ENCODE results near the gene PTPRM. TPM values are rescaled to one million over a fixed set of nuclear protein-coding genes. Genes with fewer than 3 reads are reported as not detected.
A peak's percentile ranks its signal among the peaks of the same experiment; 100 is the strongest.

The PTPRM gene
- total RNA-seq, 1 donor from 2014 or later, result 13.9 TPM

GRCh38 chr18:8212896-8213780 is 646.0 kb downstream of the PTPRM start:
- Mint-ChIP-seq H3K9me3 (no peaks in the 10 kb centered on the region), H3K4me1 (peaks cover 11% of the 10 kb centered on the region), H3K27me3 (ENCODE audit: insufficient read depth, low read depth) (peaks cover 4% of the 10 kb centered on the region), H3K27ac (no peak overlapping the region), H3K4me3 (no peak overlapping the region), H3K36me3 (peaks cover 7% of the 10 kb centered on the region)
- Histone ChIP-seq H3K9me3 (ENCODE audit: low read depth) (no peaks in the 10 kb centered on the region), H3K79me2 (ENCODE audit: low read depth) (no peaks in the 10 kb centered on the region), H3K4me3 (no peak overlapping the region), H3K36me3 (no peaks in the 10 kb centered on the region), H3K27ac (no peak overlapping the region), H3K4me2 (no peak overlapping the region), H3K4me1 (peaks cover 17% of the 10 kb centered on the region), H3K27me3 (peaks cover 14% of the 10 kb centered on the region), H3K9ac (no peak overlapping the region), H4K20me1 (ENCODE audit: low read depth) (no peaks in the 10 kb centered on the region), H3F3A (ENCODE audit: low read depth) (peaks cover 2% of the 10 kb centered on the region), H2AFZ (replicated peaks) (no peak overlapping the region)
- no peak for DNase-seq (ENCODE audit: low spot score)
- no peak for TF ChIP-seq CTCF (IDR thresholded peaks at IDR 0.05)

DNA sequence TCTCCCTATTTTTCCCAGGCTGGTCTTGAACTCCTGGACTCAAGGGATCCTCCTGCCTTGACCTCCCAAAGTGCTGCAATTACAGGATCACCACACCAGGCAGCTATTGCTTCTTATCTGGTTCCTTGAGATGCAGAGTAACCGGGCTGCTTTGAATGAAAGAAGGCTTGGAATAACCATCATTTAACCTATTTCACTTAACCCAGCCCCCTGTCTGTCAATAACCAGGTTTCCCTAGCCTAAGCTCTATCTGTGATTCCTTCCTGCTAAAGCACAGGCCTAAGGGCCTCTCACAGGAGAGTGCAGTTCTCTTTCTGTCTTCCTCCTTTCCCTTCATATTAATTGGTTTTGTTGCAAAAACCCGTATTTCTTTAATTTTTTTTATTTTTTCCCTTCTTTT is 648.6 kb downstream of the PTPRM start:
- DNase-seq (ENCODE audit: low spot score), result no peak
- peaks cover 28% of the 10 kb centered on the region for H3K4me1 Mint-ChIP-seq
- Histone ChIP-seq H3F3A (ENCODE audit: low read depth) (peaks cover 25% of the 10 kb centered on the region), H3K27ac (no peak overlapping the region), H3K9me3 (ENCODE audit: low read depth) (no peaks in the 10 kb centered on the region), H4K20me1 (ENCODE audit: low read depth) (peaks cover 3% of the 10 kb centered on the region), H3K36me3 (no peaks in the 10 kb centered on the region), H3K4me3 (no peak overlapping the region), H3K4me1 (peaks cover 42% of the 10 kb centered on the region), H3K79me2 (ENCODE audit: low read depth) (no peaks in the 10 kb centered on the region), H3K4me2 (no peak overlapping the region), H3K9ac (no peak overlapping the region), H2AFZ (replicated peaks) (no peak overlapping the region), H3K27me3 (peaks cover 14% of the 10 kb centered on the region)
- H3K36me3 Mint-ChIP-seq, result peaks cover 9% of the 10 kb centered on the region
- H3K9me3 Mint-ChIP-seq, result peaks cover 2% of the 10 kb centered on the region
- TF ChIP-seq EZH2 (IDR thresholded peaks at IDR 0.05) (no peak), EZH2phosphoT487 (IDR thresholded peaks at IDR 0.05) (no peak), CTCF (IDR thresholded peaks at IDR 0.05) (no peak)
- no peak overlapping the region for H3K4me3 Mint-ChIP-seq
- peaks cover 4% of the 10 kb centered on the region for H3K27me3 Mint-ChIP-seq (ENCODE audit: insufficient read depth, low read depth)
- H3K27ac Mint-ChIP-seq, result no peak overlapping the region

GRCh38 chr18:8217051-8217564 is 650.0 kb downstream of the PTPRM start:
- peaks cover 28% of the 10 kb centered on the region for H3K4me1 Mint-ChIP-seq

More at GRCh38 chr18:8217051-8217564, 650.0 kb downstream of the PTPRM start:
- no peak for TF ChIP-seq EZH2 (IDR thresholded peaks at IDR 0.05)
- no peak for TF ChIP-seq EZH2phosphoT487 (IDR thresholded peaks at IDR 0.05)
- no peak for TF ChIP-seq CTCF (IDR thresholded peaks at IDR 0.05)
- H3K27me3 ChIP-seq, result peaks cover 14% of the 10 kb centered on the region
- peak; percentile 16 for DNase-seq (ENCODE audit: low spot score)
- no peaks in the 10 kb centered on the region for H3K36me3 ChIP-seq
- no peaks in the 10 kb centered on the region for H3K79me2 ChIP-seq (ENCODE audit: low read depth)
- H3F3A ChIP-seq (ENCODE audit: low read depth), result peaks cover 25% of the 10 kb centered on the region
- Mint-ChIP-seq H3K4me3 (no peak overlapping the region), H3K9me3 (peaks cover 2% of the 10 kb centered on the region), H3K27ac (no peak overlapping the region), H3K27me3 (ENCODE audit: insufficient read depth, low read depth) (no peaks in the 10 kb centered on the region), H3K36me3 (peaks cover 6% of the 10 kb centered on the region)
- H3K9ac ChIP-seq, result no peak overlapping the region
- peaks cover 3% of the 10 kb centered on the region for H4K20me1 ChIP-seq (ENCODE audit: low read depth)
- no peak overlapping the region for H3K27ac ChIP-seq
- no peaks in the 10 kb centered on the region for H3K9me3 ChIP-seq (ENCODE audit: low read depth)
- no peak overlapping the region for H2AFZ ChIP-seq (replicated peaks)
- peaks cover 50% of the 10 kb centered on the region for H3K4me1 ChIP-seq
- peak overlapping the region; percentile 63 for H3K4me2 ChIP-seq
- H3K4me3 ChIP-seq, result no peak overlapping the region

Data from neural progenitor cell (in vitro differentiated cells).